GM19099 (cell line): ENCODE data around the gene PCDHGA1.

ENCODE experiments used
- POLR2A ChIP-seq: IDR thresholded peaks from 3 replicates; pipeline ENCODE4 v1.6.1; 2011; ENCODE audit warnings: low read depth; ENCODE audit not compliant: insufficient read length; ENCODE audit errors: extremely low read depth

The PCDHGA1 gene

DNA sequence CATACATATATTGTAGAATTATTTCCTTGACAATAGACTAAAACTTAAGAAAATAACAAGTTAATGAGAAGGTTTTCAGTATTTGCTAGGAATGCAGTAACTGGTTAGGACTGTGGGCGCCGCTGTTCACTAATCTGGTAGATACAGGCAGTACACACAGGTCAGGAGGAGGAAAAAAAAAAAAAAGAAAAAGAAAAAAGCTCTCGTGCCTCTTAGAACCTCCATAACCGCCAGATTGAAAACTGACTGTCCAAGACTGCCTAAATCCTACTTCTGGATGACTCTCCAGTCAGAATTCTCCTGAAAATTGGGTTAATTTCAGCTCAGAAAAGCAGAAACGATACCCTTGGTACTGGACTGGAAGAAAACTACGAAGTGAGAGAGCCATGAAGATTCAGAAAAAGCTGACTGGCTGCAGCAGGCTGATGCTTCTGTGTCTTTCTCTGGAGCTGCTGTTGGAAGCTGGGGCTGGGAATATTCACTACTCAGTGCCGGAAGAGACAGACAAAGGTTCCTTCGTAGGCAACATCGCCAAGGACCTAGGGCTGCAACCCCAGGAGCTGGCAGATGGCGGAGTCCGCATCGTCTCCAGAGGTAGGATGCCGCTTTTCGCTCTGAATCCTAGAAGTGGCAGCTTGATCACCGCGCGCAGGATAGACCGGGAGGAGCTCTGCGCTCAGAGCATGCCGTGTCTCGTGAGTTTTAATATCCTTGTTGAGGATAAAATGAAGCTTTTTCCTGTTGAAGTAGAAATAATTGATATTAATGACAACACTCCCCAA, at the start of gene PCDHGA1:
Gene PCDHGA1, plus strand, starts transcription at position 216 of the 782 bp plus-strand sequence.
- TF ChIP-seq POLR2A = no peak

DNA sequence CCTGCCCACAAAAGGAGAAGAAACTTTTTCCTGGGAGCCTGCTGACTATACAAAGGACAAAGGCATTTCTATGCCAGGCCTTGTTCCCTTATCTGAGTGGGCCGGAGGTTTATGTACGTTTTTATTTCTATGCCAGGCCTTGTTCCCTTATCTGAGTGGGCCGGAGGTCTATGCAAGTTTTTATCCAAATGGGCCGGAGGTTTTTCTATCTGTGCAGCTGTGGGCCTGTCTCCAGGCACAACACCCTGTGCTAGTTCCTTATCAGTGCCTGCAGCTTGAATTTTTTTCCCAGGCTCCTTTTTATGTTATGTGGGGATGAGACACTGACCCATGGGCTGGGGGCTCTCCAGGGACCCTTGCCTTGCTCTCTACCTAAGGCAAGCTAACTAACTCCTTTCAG, 31.9 kb upstream of the PCDHGA1 start:
- TF ChIP-seq POLR2A = no peak

- no peak for TF ChIP-seq POLR2A
Observed at GRCh38 chr5:141303756-141304155, 26.6 kb upstream of the PCDHGA1 start, which contains the start of gene SLC25A2. Gene SLC25A2, minus strand, starts transcription at chr5:141304049. Its CDS starts 184 bp downstream, at chr5:141303865.

DNA sequence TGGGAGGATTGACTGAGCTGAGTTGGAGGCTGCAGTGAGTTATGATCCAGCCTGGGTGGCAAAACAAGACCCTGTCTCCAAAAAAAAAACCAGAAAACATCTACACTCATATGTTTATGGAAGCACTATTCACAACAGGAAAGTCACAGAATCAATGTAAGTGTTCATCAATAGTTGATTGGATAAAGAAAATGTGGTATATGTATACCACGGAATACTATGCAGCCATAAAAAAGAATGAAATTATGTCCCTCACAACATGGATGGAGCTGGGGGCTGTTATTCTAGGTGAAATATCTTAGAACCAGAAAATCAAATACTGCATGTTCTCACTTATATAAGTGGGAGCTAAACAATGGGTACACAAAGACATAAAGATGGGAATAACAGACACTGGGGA, 23.7 kb upstream of the PCDHGA1 start:
- TF ChIP-seq POLR2A = no peak

DNA sequence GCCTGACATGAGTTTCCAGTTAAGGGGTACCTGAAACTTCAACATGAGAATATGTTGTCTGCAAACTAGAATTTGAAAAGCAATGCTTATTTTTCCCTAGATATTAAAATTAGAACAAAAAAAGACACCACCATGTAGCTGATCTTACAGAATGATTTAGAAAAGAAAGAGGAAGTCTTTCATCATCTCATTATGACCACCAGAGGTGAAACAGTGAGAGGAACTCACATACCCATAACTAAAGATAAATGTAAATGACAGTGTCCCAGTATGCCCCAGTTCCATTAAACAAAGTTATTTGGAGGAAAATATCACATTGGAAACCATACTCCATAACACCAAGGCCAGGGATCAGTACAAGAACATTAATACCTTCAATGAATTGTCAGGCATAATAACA, 16.6 kb upstream of the PCDHGA1 start:
- no peak for TF ChIP-seq POLR2A

GRCh38 chr5:141319202-141319601, 11.1 kb upstream of the PCDHGA1 start:
- no peak for TF ChIP-seq POLR2A

GRCh38 chr5:141319699-141320098, 10.6 kb upstream of the PCDHGA1 start:
- no peak for TF ChIP-seq POLR2A

DNA sequence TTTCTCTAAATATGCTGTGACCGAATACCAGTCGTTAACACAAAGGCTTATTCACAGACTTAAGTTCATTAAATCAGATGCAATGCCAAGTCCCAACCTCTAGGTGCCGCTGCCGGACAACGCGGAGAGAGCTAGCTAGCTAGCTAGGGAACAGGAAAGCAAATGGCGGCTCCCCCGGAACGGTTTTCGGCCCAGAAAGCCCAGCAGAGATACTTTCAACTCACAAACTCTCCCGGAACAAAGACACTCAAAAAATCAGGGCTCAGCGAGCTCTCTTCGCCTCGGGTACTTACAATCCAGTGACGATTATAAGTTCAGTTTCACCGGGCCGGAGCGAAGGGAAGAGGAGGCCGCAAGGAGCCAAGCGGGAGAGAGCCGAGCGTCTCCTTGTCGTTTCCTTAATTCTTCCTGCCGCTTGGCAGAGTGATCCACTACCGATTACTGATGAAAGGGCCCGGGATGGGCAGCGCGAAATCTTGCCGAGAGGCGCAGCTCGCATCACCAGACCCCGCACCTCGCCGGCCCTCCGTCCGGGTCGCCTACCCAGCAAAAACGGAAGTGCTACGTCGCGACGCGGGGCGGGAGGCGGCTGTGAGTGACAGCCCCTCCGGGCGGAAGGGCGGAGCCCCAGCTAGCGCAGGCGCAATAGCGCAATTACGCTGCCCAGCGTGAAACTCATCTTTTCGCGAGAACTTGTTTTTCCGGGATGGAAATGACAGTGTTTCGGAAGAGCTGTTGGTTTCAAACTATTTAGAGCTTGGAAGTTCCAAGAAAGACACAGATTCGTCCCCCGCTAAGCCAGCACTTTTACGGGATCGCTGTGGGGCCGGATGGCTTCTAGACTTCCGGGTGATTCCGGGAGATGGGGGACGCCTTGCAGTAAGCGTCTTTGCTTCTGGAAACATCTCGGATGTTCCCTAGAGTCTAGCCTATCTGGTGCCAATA, 9.8 kb upstream of the PCDHGA1 start, which contains the start of gene TAF7:
Gene TAF7, minus strand, starts transcription at position 560 of the 945 bp plus-strand sequence. CDS start 740 bp downstream, outside the sequence.
- peak; percentile 98 for TF ChIP-seq POLR2A

GRCh38 chr5:141322261-141322660, 8.1 kb upstream of the PCDHGA1 start:
- no peak for TF ChIP-seq POLR2A

- TF ChIP-seq POLR2A = peak; percentile 40
Observed at GRCh38 chr5:141326088-141326854, 4.0 kb upstream of the PCDHGA1 start.

GRCh38 chr5:141328231-141328630, 2.1 kb upstream of the PCDHGA1 start:
- no peak for TF ChIP-seq POLR2A

DNA sequence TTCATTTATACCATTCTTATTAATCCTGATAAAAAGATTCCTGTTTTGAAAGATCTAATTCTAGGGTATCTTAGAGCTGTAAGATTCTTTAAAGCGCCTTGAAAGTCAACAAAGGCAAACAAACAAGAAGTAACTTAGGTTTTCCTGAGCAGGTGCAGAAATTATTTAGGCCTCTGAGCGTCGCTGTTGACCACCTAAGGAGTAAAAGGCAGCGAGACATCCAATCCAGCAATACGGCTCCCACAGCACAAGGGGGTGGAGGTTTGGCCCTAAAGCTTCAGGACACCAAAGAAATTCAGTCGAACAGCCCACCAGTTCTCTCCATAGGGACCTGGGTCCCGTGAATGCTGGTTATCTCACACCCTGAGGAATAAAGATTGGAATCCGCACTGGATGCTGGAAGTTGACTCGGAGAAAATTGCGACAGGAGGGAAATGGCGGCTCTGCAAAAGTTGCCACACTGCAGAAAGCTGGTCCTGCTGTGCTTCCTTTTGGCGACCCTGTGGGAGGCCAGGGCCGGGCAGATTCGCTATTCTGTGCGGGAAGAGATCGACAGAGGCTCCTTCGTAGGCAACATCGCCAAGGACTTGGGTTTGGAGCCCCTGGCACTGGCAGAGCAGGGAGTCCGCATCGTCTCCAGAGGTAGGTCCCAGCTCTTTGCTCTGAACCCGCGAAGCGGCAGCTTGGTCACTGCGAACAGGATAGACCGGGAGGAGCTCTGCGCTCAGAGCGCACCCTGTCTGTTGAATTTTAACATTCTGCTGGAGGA, 8.4 kb downstream of the PCDHGA1 start, which contains the start of gene PCDHGA2:
Gene PCDHGA2, plus strand, starts transcription at position 223 of the 769 bp plus-strand sequence.
- TF ChIP-seq POLR2A = no peak

- no peak for TF ChIP-seq POLR2A
Observed at GRCh38 chr5:141342773-141343172, 12.5 kb downstream of the PCDHGA1 start.
